AG04450 (cell line): ENCODE data around the gene SPATA1. TPM values are rescaled to one million over a fixed set of nuclear protein-coding genes. Genes with fewer than 3 reads are reported as not detected.

Experiments used
- CTCF ChIA-PET: fragments of 300-600, 350-600 bp; formaldehyde crosslinking; extraction: SDS; loops from one replicate; lab custom pipeline; 2022; ENCODE audit warnings: antibody characterized with exemption, inconsistent platforms; lab: Charles Lee
- POLR2A ChIA-PET: fragments of 350-600 bp; formaldehyde crosslinking; extraction: SDS; loops from one replicate; lab custom pipeline; 2021; ENCODE audit warnings: antibody characterized with exemption, inconsistent platforms; lab: Yijun Ruan, JAX
- DNase-seq: peaks from one replicate; pipeline ENCODE4 v3.0.0-alpha.2; 2011; ENCODE audit warnings: low read depth, low spot score
- H3K27ac ChIP-seq: one replicate; pipeline ENCODE4 v1.5.1; 2012; ENCODE audit warnings: low read depth, low read length, control low read depth
- H3K27me3 ChIP-seq: one replicate; pipeline ENCODE4 v1.6.0; 2012; ENCODE audit warnings: low read length; ENCODE audit not compliant: control insufficient read depth, insufficient read depth
- H3K4me3 ChIP-seq: 2 replicates; pipeline ENCODE4 v1.5.1; 2011; ENCODE audit warnings: mild to moderate bottlenecking, low read depth, low read length, control low read depth
- H3K9me3 ChIP-seq: 2 replicates; pipeline ENCODE4 v1.5.1; 2012; ENCODE audit warnings: low read length; ENCODE audit not compliant: control insufficient read depth, insufficient read depth
- polyA plus RNA-seq: library from polyadenylated mRNA; depleted of rRNA; stranded (reverse); fragments of >200 nt; gene quantifications from 2 replicates; pipeline ENCODE4 v1.2.3, GENCODE V29; 2011
- TF ChIP-seq, protein P1 (sequence below): IDR thresholded peaks from 2 replicates; pipeline ENCODE4 v1.5.1; 2011; ENCODE audit warnings: low read depth, low read length, control low read depth, inconsistent platforms

SPATA1 gene
- polyA plus RNA-seq, 1 experiment, result 0.81 TPM

DNA sequence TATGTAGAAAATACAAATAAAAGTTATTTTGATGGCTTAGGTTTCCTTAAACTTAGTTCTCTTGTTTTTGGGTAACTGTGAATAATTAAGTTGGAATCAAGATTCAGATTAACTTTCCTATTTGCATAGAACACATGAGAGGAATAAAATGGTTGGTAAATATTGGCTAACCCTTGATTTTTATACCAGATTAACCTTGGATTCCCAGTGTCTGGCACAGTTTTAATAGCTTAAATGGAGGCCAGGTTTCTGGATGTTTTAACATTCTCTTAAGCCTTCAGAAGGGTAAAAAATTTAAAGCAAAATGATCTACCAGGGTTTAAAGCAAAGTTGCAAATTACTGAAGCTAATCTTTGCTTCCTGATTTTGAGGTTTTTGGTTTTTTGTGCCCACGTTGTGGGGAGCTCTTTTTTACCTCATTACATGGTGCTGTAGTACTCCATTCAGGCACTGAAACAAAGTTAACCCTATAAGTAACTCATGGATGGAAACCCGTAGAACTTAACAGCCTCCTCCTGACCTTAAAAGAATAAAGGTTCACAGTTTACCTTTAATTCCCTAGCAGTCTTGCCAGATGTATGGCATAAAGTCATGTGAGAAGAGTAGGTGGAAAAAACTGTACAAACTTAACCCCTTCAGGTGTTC is 8.4 kb upstream of the SPATA1 start:
- TF ChIP-seq, protein P1, sequence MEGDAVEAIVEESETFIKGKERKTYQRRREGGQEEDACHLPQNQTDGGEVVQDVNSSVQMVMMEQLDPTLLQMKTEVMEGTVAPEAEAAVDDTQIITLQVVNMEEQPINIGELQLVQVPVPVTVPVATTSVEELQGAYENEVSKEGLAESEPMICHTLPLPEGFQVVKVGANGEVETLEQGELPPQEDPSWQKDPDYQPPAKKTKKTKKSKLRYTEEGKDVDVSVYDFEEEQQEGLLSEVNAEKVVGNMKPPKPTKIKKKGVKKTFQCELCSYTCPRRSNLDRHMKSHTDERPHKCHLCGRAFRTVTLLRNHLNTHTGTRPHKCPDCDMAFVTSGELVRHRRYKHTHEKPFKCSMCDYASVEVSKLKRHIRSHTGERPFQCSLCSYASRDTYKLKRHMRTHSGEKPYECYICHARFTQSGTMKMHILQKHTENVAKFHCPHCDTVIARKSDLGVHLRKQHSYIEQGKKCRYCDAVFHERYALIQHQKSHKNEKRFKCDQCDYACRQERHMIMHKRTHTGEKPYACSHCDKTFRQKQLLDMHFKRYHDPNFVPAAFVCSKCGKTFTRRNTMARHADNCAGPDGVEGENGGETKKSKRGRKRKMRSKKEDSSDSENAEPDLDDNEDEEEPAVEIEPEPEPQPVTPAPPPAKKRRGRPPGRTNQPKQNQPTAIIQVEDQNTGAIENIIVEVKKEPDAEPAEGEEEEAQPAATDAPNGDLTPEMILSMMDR, result no peak
- no peak overlapping the region for H3K27ac ChIP-seq
- ChIA-PET CTCF (no interaction called here), POLR2A (no interaction called here)
- no peaks in the 10 kb centered on the region for H3K27me3 ChIP-seq
- DNase-seq, result no peak
- no peaks in the 10 kb centered on the region for H3K9me3 ChIP-seq
- H3K4me3 ChIP-seq, result no peak overlapping the region

GRCh38 chr1:84502927-84503326 is 3.3 kb upstream of the SPATA1 start:
- H3K9me3 ChIP-seq, result peaks cover 2% of the 10 kb centered on the region; the same call in 1 of the 2 replicates
- CTCF ChIA-PET, result interaction anchor here (1.1 kb wide), 1 partner anchor 240 kb away, joined by 3 read pairs; no protein-coding TSS in a partner anchor
- H3K27ac ChIP-seq, result no peak overlapping the region
- TF ChIP-seq, protein P1, result no peak
- POLR2A ChIA-PET, result no interaction called here
- no peak overlapping the region for H3K4me3 ChIP-seq
- no peaks in the 10 kb centered on the region for H3K27me3 ChIP-seq
- DNase-seq, result no peak

DNA sequence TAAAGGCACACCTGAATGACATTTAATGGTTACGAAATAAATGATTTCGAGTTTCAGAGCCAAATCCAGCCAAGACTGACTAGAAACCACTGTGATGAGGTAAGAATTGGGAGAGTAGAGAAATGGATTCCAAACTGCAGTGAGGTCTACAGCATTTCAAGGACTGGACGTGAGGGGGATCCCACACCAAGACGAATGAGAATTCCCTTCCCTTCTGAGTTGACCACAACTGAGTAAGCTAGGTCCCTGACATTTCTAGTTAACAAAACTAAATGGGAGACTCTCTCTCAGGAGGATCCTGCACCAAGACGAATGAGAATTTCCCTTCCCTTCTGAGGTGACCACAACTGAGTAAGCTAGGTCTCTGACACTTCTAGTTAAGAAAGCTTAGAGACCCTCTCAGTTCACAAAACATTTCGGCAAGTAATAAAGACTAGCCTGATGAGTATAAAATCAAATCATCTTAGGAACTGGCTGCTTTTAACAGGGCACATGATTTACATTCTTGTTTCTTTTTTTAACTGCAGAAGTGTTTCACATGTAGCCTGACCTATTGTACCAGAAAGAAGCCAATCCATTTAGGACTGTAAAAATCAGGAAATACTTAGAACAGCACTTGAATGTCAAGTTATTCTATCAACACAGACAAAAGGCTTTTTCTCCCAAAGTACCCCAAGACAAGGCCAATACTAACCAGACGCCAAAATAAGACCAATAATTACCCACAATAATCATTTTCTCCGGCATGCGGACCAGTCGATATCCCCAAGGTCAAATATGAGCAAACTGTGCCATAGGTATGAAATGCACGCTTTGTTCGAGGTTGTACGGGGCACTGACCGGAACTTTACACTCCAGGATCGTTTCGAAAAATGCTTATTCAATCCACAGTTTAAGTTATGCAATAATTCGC is 1.4 kb upstream of the SPATA1 start:
- CTCF ChIA-PET, result interaction anchor here (1.1 to 3.2 kb wide), 4 partner anchors 63 to 268 kb away, joined by 3 to 16 read pairs (median 6); no protein-coding TSS in a partner anchor

DNA sequence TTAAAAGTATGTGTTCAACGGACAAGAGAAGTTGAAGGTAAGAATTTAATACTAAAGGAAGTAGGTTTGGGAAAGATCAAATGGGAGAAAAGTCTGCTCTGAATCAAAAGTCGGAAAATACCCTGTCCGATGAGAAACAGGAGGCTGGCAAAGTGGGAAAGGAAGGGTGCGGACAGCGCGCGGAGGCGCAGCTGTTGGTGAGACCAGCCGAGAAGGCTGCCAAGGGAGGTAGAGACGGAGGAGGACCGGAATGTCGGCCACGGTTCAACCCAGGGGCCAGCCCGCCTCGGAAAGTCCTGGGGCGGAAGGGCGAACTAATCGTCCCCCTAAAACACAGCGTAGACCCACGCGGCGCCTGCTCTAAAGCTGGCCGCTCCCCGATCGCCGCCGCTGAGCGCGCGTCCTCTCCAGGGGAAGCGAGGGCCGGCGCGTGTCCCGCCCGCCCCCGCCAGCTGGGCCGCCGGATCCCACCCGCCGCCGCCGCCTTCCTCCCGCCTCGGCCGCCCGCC is 639 bp upstream of the SPATA1 start:
- ChIA-PET CTCF (interaction anchor here (0.7 to 3.2 kb wide), 6 partner anchors 63 to 365 kb away, joined by 3 to 16 read pairs (median 4); no protein-coding TSS in a partner anchor), POLR2A (interaction anchor here (0.9 to 2.6 kb wide), 10 partner anchors 26 to 428 kb away, joined by 3 to 35 read pairs (median 4); partner anchors contain the start of gene CTBS)
- Histone ChIP-seq H3K9me3 (peaks cover 4% of the 10 kb centered on the region), H3K27ac (peak overlapping the region; percentile 97), H3K4me3 (peak overlapping the region; percentile 76), H3K27me3 (no peaks in the 10 kb centered on the region)
- TF ChIP-seq, protein P1, result no peak
- DNase-seq, result no peak

More for the DNA sequence above, 1.4 kb upstream of the SPATA1 start:
- peaks cover 4% of the 10 kb centered on the region for H3K9me3 ChIP-seq
- TF ChIP-seq, protein P1, result peak; percentile 33; the same call in 1 of the 2 replicates
- POLR2A ChIA-PET, result interaction anchor here (1.5 to 2.6 kb wide), 3 partner anchors 25 to 427 kb away, joined by 5 to 35 read pairs (median 6); partner anchors contain the start of gene CTBS
- peak; percentile 38 for DNase-seq
- H3K4me3 ChIP-seq, result peak overlapping the region; percentile 76
- H3K27me3 ChIP-seq, result no peaks in the 10 kb centered on the region
- H3K27ac ChIP-seq, result peak overlapping the region; percentile 97
